ENCODE measurements around the gene TSEN15.

TSEN15 gene

GRCh38 chr1:184051485-184052193, at the start of gene TSEN15:
Gene TSEN15, plus strand, starts transcription at chr1:184051730. Its CDS starts 26 bp downstream, at chr1:184051756.
- DNase-seq (ENCODE audit: low read depth in 2 of 2), result peak; percentile 72 to 73

GRCh38 chr1:184002071-184002470, 49.5 kb upstream of the TSEN15 start:
- peak in 1 of 2 experiments; percentile 54 for DNase-seq (ENCODE audit: low read depth in 2 of 2)

DNA sequence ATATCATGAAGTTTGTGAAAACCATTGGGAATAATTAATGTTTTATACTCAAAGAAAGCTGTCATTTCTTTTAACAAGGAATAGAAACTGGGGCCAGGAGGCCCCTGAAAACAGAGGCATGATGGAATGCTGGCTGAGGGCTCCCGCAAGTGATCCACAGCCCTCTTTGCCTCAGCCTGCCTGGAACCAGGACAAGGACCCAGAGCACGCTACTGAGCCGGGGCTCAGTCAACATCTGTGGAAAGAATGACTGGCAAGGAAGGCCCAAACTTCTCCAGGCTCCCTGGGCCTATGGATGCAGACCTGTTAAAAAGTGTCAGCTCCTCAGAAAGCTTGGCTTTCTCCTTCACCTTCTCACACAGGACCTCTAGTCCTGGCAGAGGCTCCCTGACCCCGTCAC, 46.6 kb upstream of the TSEN15 start:
- no peak for DNase-seq (ENCODE audit: low read depth in 2 of 2)

- DNase-seq (ENCODE audit: low read depth in 2 of 2), result no peak
Observed at GRCh38 chr1:184005506-184005905, 46.0 kb upstream of the TSEN15 start.

GRCh38 chr1:184010788-184011187, 40.7 kb upstream of the TSEN15 start:
- DNase-seq (ENCODE audit: low read depth in 2 of 2), result no peak

- DNase-seq (ENCODE audit: low read depth in 2 of 2), result no peak
Observed at GRCh38 chr1:184012187-184012586, 39.3 kb upstream of the TSEN15 start.

DNA sequence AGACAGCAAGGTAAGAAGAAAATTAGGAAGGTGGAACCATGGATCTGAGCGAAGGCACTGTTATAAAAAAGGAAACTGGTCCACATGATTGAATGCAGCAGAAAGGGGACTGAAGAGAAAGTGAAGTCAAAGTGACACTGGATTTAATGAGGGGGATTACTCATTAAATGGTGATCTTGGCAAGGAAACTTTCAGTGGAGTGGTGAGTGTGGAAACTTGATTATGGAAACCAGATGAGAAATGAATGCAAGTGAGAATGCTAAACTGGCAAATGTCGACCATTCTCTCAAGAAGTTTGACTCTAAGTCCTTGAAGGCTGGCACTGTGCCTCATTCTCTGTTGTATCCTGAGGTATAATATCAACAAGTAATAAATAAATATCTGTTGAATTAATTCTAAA, 37.3 kb upstream of the TSEN15 start:
- DNase-seq (ENCODE audit: low read depth in 2 of 2), result no peak

DNA sequence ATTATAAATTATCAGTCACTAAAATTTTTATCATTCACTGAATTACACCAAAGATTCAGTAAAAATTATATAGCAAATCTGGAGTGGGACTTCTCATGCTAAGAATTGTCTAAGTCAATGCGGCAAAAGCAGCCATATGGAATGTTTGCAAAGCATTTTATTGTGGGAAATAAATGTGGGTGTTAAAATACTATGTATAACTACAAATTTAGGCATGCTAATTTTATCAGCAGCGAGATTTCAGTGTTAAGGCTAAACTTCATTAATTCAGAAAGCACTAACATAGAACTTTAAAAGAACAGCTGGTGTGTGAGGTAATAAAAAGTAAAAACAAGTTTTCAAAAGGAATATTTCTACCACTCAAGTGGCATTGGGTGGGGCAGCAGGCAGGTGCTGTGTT, 35.4 kb upstream of the TSEN15 start:
- no peak for DNase-seq (ENCODE audit: low read depth in 2 of 2)

- no peak for DNase-seq (ENCODE audit: low read depth in 2 of 2)
Observed at GRCh38 chr1:184017306-184017705, 34.2 kb upstream of the TSEN15 start.

GRCh38 chr1:184018622-184019021, 32.9 kb upstream of the TSEN15 start:
- DNase-seq (ENCODE audit: low read depth in 2 of 2), result no peak

GRCh38 chr1:184019069-184019468, 32.5 kb upstream of the TSEN15 start:
- no peak for DNase-seq (ENCODE audit: low read depth in 2 of 2)

GRCh38 chr1:184019506-184019905, 32.0 kb upstream of the TSEN15 start:
- DNase-seq (ENCODE audit: low read depth in 2 of 2), result no peak

DNA sequence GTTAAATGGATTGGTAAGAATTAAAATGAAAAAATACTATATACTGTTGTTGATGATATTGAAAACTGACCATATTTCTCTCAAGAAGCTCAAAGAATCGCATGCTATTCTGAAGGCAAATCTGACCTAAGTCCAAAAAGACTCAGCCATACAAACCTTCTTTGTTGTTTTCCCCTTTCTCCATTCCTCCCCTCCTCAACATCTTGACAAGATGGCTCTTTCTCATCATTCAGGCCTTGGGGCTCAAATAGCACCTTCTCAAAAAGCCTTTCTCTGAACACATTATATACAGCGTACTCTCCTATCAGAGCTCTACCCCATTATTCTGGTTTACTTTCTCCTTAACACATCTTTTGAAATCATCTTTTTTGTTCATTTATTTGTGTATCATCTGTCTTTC, 31.2 kb upstream of the TSEN15 start:
- no peak for DNase-seq (ENCODE audit: low read depth in 2 of 2)

DNA sequence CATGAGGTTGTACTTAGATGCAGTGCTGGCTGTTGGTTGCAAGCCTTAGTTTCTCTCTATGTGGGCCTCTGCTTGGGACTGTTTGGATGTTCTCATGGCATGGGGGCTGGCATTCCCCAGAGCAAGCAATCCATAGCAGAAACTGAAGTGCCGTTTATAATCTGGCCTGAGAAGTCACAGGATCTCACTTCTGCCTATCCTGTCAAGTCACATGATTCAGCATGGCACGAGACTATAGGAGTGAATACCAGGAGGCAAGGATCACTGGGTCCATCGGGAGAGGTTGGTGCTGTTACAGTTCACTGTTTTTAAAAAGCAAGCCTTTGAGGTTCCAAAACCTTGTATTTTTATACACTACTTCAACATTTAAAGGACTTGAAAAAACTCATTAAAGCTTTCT, 30.7 kb upstream of the TSEN15 start:
- DNase-seq (ENCODE audit: low read depth in 2 of 2), result no peak

DNA sequence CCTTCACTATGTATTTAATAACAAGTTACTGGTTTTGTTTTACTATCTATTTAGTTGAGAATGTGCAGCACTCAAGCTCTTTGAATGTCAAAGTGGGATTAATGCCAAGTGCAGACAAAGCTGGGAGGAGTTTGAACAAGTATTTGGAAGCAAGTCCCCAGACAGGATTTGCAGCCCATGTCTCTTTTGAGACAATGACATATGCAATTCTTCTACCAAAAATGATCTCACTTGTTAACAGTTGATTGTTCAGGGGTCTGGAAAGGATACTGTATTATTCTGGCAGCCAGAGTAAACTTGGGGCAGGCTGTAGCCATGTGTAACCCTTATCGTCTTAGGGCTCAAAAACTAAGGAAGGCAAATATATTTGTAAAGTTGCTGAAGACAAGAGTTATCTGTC, 29.8 kb upstream of the TSEN15 start:
- no peak for DNase-seq (ENCODE audit: low read depth in 2 of 2)

GRCh38 chr1:184022668-184023067, 28.9 kb upstream of the TSEN15 start:
- no peak for DNase-seq (ENCODE audit: low read depth in 2 of 2)

- DNase-seq (ENCODE audit: low read depth in 2 of 2), result no peak
Observed at GRCh38 chr1:184023171-184023570, 28.4 kb upstream of the TSEN15 start.

DNA sequence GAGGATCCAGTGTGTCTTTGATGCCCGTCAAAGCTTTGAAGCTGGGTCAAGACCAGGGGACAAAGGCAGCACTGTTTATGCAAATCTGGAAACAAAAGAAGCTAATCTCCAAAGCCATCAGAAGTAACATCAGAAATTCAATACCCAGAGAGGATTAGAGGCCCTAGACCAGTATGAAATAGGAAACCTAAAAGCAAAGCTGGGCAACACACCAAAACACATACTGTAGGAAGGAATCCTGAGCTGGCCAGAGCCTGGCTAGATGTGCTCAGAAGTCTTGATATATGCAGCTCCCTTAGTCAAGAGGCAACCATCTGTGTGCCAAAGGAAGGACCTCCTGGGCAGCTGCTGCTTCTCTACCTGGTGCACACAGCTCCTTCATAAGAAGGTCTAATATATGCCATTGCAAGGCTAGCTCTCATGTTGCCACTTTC, 26.3 kb upstream of the TSEN15 start:
- peak; percentile 75 to 78 for DNase-seq (ENCODE audit: low read depth in 2 of 2)

DNA sequence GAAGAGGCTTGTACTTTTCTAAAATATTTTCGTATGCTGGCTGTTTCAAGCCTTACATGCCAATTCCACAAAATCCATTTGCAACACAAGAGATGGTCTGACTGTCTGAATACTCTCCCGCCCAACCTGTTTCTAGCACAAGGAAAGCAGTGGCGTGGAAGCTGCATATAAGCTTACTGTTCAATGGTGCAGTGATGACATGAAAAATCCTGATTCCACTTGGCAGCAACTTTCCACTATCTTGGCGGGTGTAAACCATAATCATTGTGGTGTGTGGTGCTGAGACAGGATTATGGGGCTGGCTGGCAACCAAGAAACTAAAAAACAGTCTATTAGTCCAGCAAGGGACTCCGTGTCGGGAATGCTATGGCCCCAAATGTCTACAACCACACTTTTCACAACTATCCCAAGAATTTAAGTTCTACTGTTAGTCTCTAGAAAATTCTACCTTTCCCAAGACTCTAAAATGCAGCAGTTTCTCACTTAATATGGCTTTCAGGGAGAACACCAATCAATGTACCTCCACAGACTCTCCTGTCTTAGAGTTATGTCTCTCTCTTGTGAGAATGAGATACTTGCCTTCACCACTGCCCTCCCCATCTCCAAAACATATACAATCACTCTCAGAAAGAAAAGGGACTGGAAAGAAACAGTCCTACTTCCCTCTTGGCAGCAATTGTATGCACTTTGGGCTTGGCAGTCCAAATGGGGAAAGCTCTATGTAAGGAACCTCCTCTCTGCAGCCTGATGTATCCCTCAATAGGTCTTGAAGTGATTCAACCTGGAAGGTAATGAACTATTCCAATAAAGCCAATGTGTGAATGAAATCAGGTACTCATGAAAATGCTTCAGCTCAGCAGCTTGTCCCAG, 23.5 kb upstream of the TSEN15 start:
- DNase-seq (ENCODE audit: low read depth in 2 of 2), result peak in 1 of 2 experiments; percentile 63

DNA sequence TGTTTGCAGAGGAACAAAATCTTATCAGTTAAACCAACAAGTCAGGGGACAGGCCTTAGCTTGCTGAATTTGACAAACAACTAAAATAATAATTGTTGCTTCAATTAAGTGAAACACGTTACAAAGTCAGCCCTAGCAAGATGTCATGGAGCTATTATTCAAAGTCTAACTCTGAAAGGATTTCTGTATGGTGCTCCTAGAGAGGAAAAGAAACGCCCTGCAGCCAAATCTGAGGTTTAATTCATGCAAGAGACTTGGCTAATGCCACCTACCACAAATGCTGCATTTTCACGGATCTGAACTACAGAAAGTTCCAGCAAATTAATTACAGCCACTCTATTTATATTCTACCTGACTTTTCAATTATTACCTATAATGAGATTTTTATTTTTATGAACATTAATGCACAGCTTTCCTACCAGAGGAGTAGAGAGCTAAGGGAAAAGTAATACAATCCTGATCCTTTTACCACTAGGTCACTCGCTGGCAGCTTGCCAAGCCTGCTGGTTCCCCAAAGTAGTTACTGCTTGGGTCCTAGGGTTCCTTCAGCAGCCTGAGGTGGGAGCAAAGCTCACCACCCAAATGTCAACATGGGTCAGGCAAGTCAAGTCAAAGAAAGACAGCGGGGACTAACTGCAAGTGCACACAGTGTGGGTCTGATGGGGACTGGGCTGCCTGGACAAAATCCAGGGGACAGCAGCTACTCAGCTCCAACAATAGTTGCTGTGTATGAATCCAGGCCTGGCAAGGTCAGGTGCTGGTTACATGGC, 22.5 kb upstream of the TSEN15 start:
- no peak for DNase-seq (ENCODE audit: low read depth in 2 of 2)

DNA sequence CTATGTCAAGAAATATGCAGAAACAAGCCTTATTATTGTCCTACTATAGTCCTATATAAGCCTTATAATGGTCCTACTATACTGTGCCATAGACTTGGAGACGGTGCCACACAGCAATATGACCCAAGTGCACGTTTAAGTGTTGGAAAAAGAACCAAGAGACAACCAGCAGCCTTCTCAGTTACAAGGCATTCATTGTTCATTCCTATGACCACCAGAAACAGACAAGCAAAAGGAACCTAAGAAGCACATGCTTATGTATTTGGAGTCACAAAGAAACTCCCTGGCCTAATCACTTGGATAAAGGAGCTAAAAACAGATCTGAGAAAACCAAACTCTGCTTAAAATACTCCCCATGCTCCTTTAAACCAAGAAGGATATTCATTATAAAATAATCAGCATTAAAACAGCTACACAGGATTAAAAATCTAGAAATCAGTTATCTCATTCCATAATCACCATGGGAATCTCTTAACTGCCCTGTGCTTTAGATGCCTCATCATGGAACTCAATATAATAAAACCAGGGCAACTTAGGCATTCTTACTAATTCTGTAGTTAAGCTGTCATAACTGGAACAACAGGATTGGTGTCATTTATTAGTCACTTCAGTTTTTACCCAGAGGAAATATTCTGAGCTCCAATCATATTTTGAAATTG, 21.0 kb upstream of the TSEN15 start:
- DNase-seq (ENCODE audit: low read depth in 2 of 2), result no peak

DNA sequence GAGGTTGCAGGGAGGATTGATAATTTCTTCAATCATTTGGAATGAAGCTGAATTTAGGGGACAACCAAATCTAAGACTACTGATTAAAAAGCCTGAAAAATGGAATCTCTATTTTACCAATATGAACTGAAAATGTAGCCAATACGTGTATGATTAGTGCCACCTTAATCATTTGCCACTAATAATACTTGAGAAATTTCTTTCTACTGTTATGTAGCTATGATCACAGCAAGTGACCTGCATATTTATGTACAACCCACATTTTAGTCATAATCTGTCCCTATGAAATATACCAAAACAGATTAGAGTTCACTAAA, 20.5 kb upstream of the TSEN15 start:
- DNase-seq (ENCODE audit: low read depth in 2 of 2), result no peak

All from fibroblast of skin of left biceps (primary cell).